Endothelial cell (in vitro differentiated cells): ENCODE data around the gene SMPD3. TPM values are rescaled to one million over a fixed set of nuclear protein-coding genes. Genes with fewer than 3 reads are reported as not detected.

Source experiments
- DNase-seq: peaks from one replicate; pipeline ENCODE4 v3.0.0; 2021; ENCODE audit warnings: low spot score
- H3K27ac Mint-ChIP-seq: one replicate; pipeline ENCODE4 v1.8.0; 2021; ENCODE audit warnings: mixed read lengths, inconsistent platforms; ENCODE audit not compliant: unreplicated experiment
- H3K27me3 Mint-ChIP-seq: one replicate; pipeline ENCODE4 v1.8.0; 2021; ENCODE audit warnings: mild to moderate bottlenecking, moderate library complexity, mixed read lengths, inconsistent platforms; ENCODE audit not compliant: unreplicated experiment
- H3K36me3 Mint-ChIP-seq: one replicate; pipeline ENCODE4 v1.8.0; 2021; ENCODE audit warnings: mild to moderate bottlenecking, low read depth, mixed read lengths, inconsistent platforms; ENCODE audit not compliant: unreplicated experiment
- H3K4me1 Mint-ChIP-seq: one replicate; pipeline ENCODE4 v1.8.0; 2021; ENCODE audit warnings: mild to moderate bottlenecking, mixed read lengths, inconsistent platforms; ENCODE audit not compliant: unreplicated experiment
- H3K4me3 Mint-ChIP-seq: one replicate; pipeline ENCODE4 v1.8.0; 2021; ENCODE audit warnings: mild to moderate bottlenecking, mixed read lengths, inconsistent platforms; ENCODE audit not compliant: unreplicated experiment
- H3K9me3 Mint-ChIP-seq: one replicate; pipeline ENCODE4 v1.8.0; 2021; ENCODE audit warnings: mixed read lengths, inconsistent platforms; ENCODE audit not compliant: unreplicated experiment
- total RNA-seq: library from RNA; stranded (reverse); fragmentation: NEBNext Ultra II Directional; extraction: Animal tissue kit (Norgen Biotek cat#: 25700); gene quantifications from one replicate; pipeline ENCODE4 v1.2.1, GENCODE V29; 2021; ENCODE audit not compliant: unreplicated experiment
- TF ChIP-seq, protein P1 (sequence below): fragments of 200-600 bp; sonication (generic); IDR thresholded peaks from one replicate; pipeline ENCODE4 v1.5.0; 2021; ENCODE audit warnings: antibody characterized with exemption; ENCODE audit not compliant: unreplicated experiment

The SMPD3 gene
- total RNA-seq, 1 donor from 2014 or later, result not detected

DNA sequence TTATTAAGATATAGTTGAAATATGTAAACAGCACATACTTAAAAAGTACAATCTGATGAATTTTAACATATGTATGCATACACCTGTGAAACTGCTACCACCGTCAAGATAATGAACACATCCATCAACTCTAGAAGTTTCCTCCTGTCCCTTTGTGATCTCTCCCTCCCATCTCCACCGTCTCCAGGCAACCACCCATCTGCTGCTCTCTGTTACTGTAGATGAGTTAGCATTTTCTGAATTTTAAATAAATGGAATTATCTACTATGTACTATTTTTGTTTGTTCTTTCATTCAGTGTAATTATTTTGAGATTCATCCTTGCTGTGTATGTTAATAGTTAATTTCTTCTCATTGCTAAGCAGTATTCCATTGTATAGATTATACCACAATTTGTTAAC is 40.2 kb upstream of the SMPD3 start:
- TF ChIP-seq, protein P1, sequence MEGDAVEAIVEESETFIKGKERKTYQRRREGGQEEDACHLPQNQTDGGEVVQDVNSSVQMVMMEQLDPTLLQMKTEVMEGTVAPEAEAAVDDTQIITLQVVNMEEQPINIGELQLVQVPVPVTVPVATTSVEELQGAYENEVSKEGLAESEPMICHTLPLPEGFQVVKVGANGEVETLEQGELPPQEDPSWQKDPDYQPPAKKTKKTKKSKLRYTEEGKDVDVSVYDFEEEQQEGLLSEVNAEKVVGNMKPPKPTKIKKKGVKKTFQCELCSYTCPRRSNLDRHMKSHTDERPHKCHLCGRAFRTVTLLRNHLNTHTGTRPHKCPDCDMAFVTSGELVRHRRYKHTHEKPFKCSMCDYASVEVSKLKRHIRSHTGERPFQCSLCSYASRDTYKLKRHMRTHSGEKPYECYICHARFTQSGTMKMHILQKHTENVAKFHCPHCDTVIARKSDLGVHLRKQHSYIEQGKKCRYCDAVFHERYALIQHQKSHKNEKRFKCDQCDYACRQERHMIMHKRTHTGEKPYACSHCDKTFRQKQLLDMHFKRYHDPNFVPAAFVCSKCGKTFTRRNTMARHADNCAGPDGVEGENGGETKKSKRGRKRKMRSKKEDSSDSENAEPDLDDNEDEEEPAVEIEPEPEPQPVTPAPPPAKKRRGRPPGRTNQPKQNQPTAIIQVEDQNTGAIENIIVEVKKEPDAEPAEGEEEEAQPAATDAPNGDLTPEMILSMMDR, result no peak
- Mint-ChIP-seq H3K9me3 (no peaks in the 10 kb centered on the region), H3K36me3 (no peaks in the 10 kb centered on the region), H3K27ac (no peak overlapping the region), H3K4me3 (no peak overlapping the region), H3K27me3 (peaks cover 1% of the 10 kb centered on the region), H3K4me1 (peaks cover 10% of the 10 kb centered on the region)
- no peak for DNase-seq

DNA sequence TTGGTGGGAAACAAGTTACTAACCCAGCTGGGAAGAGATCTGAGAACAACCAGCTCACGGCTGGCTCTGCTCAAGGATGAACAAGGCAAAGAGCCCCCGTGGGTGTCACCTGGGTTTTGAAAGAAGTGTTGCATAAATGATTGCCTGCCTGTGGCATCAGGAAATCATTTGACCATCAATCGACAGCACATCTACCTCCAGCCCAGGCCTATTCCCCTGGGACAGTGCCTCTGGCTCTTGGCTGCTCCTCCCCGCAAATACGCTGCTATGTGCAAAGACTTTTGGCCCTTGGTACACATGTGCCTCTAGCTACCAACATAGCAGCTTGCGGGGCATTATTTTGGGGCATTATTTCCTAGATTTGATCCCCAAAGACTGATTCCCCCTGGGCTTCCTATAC is 39.4 kb upstream of the SMPD3 start:
- Mint-ChIP-seq H3K36me3 (no peaks in the 10 kb centered on the region), H3K9me3 (no peaks in the 10 kb centered on the region), H3K27ac (no peak overlapping the region), H3K4me1 (peaks cover 10% of the 10 kb centered on the region), H3K4me3 (no peak overlapping the region), H3K27me3 (peaks cover 1% of the 10 kb centered on the region)
- TF ChIP-seq, protein P1, result no peak
- no peak for DNase-seq

DNA sequence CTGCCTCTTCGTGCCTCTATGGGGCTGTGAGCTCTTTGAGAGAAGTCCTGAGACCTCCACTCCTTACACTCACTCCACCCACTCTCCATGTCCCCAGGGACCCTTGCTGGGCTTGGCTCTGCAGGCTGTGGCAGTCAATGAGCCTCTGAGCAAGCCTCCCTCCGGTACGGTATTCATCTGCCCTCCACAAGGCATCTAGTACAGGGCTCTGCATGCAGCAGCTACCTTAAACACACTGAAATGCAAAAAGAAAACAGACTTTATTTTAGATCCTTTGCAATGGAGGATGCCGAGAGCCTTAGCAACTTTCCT is 38.9 kb upstream of the SMPD3 start:
- H3K4me3 Mint-ChIP-seq, result no peak overlapping the region
- H3K4me1 Mint-ChIP-seq, result peaks cover 10% of the 10 kb centered on the region
- H3K9me3 Mint-ChIP-seq, result no peaks in the 10 kb centered on the region
- no peaks in the 10 kb centered on the region for H3K36me3 Mint-ChIP-seq
- TF ChIP-seq, protein P1, result no peak
- H3K27me3 Mint-ChIP-seq, result peaks cover 1% of the 10 kb centered on the region
- H3K27ac Mint-ChIP-seq, result no peak overlapping the region
- no peak for DNase-seq

DNA sequence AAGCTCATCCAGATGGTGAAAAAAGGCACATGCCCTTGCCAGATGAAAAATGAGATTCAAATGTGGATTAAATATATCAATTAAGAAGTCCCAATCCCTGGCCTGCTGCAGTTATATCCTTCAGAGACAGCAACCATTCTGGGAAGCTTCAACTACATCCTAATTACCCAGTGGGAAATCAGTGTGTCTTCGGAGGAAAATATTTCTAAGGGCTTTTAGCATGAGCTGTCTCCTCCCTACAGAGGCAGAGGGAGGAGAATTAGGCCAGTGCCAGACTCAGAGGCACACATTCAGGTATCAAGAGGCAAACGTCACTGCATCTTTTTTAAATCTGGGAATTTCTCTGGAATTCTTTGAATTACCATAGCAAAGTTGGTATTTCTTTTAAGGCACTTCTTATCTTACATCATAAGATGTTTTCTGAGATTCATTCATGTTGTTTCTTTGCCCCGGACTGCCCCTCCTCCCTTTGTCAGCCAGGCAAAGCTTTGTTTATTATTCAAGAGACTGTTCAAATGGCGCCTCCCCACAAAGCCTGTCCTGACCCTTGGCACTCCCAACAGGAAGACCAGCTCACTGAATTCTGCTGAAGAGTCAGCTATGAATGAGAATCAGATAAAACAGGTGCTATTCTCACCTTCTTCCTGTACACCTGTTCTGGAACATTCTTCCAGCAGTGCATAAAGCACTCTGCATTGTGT is 38.3 kb upstream of the SMPD3 start:
- no peaks in the 10 kb centered on the region for H3K9me3 Mint-ChIP-seq
- H3K27me3 Mint-ChIP-seq, result peaks cover 1% of the 10 kb centered on the region
- H3K36me3 Mint-ChIP-seq, result no peaks in the 10 kb centered on the region
- peaks cover 10% of the 10 kb centered on the region for H3K4me1 Mint-ChIP-seq
- no peak overlapping the region for H3K4me3 Mint-ChIP-seq
- DNase-seq, result no peak
- TF ChIP-seq, protein P1, result no peak
- H3K27ac Mint-ChIP-seq, result no peak overlapping the region

DNA sequence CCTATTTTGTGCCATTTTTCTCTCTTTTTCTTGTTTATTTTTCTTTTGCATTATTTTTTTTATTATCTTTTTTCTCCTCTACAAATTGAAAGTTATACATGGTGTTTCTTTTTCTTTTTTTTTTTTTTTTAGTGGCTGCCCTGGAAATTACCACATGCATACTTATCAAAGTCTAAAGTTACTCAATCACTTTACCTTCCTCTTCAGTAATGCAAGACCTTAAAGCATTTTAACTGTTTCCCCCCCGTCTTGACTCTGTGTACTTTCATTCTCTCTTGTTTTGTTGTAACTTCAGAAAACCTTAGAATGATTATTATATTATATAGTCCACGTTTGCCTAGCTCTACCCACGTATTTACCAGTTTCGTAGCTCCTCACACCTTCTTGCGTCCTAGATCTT is 33.3 kb upstream of the SMPD3 start:
- Mint-ChIP-seq H3K27me3 (peaks cover 2% of the 10 kb centered on the region), H3K9me3 (no peaks in the 10 kb centered on the region), H3K4me3 (no peak overlapping the region), H3K27ac (no peak overlapping the region), H3K36me3 (no peaks in the 10 kb centered on the region), H3K4me1 (peaks cover 12% of the 10 kb centered on the region)
- no peak for DNase-seq
- TF ChIP-seq, protein P1, result no peak
